K562 (cell line): ENCODE data around the gene SUPT3H. TPM values are rescaled to one million over a fixed set of nuclear protein-coding genes. Genes with fewer than 3 reads are reported as not detected.

Experiments used
- ARID3A ChIP-seq: IDR thresholded peaks from 2 replicates; pipeline ENCODE4 v1.6.1; 2012; ENCODE audit warnings: low read depth, low read length, improper control_type of control experiment, borderline replicate concordance
- CHCHD3 ChIP-seq: fragments of 250-450 bp; sonication (Bioruptor Pico); IDR thresholded peaks from 2 replicates; pipeline ENCODE4 v2.1.2; 2022; ENCODE audit warnings: mild to moderate bottlenecking
- GTF2A2 ChIP-seq: IDR thresholded peaks from 2 replicates; pipeline ENCODE4 v1.6.1; 2016; ENCODE audit warnings: mild to moderate bottlenecking, missing genetic modification characterization, missing compliant biosample characterization
- HLTF ChIP-seq: fragments of 450-650 bp; IDR thresholded peaks from 2 replicates; pipeline ENCODE4 v1.6.1; 2016
- L3MBTL2 ChIP-seq: fragments of 450-650 bp; IDR thresholded peaks from 2 replicates; pipeline ENCODE4 v1.6.1; 2016; ENCODE audit warnings: mild to moderate bottlenecking, moderate library complexity
- MAX ChIP-seq: sonication (generic); formaldehyde crosslinking; IDR thresholded peaks from 2 replicates; pipeline ENCODE4 v1.9.0; 2022; ENCODE audit warnings: mild to moderate bottlenecking, missing genetic modification reagents
- NR1H2 ChIP-seq: sonication (generic); formaldehyde crosslinking; IDR thresholded peaks from 2 replicates; pipeline ENCODE4 v1.4.0; 2020; ENCODE audit warnings: mild to moderate bottlenecking, missing genetic modification reagents
- NR4A1 ChIP-seq, 2 experiments: fragments of 250-450 bp in 1 of 2; fragments of 450-650 bp in 1 of 2; sonication (Bioruptor Pico) in 1 of 2; IDR thresholded peaks; 2 replicates each; pipeline versions ENCODE4 v1.4.0 to v1.6.1; 2016 to 2020; ENCODE audit warnings: mild to moderate bottlenecking in 2 of 2, missing compliant biosample characterization in 1 of 2, missing genetic modification characterization in 1 of 2, moderate library complexity in 1 of 2
- PHF21A ChIP-seq: fragments of 450-650 bp; IDR thresholded peaks from 2 replicates; pipeline ENCODE4 v1.6.1; 2017; ENCODE audit warnings: low read depth, borderline replicate concordance
- SMARCE1 ChIP-seq: fragments of 450-650 bp; IDR thresholded peaks from 2 replicates; pipeline ENCODE4 v1.7.1; 2016; ENCODE audit warnings: mild to moderate bottlenecking
- ZFX ChIP-seq: sonication (generic); formaldehyde crosslinking; IDR thresholded peaks from 2 replicates; pipeline ENCODE4 v1.8.0; 2022; ENCODE audit warnings: mild to moderate bottlenecking, missing genetic modification reagents, moderate library complexity
- ZNF174 ChIP-seq: fragments of 250-450 bp; sonication (Bioruptor Pico); IDR thresholded peaks from 2 replicates; pipeline ENCODE4 v1.4.0; 2020; ENCODE audit warnings: mild to moderate bottlenecking
- polyA plus RNA-seq, 8 experiments: library from polyadenylated mRNA; depleted of rRNA in 4 of 8; stranded (reverse) in 5 of 8; unstranded in 3 of 8; fragments of >200 nt; fragmentation: Nextera tagmentation in 2 of 8; fragmentation: Illumina TruSeq in 1 of 8; extraction: Ambion mirVana in 2 of 8; extraction: Trizol in 1 of 8; gene quantifications; 2 replicates each; pipeline versions ENCODE4 v1.2.1 to v1.2.3, GENCODE V29; 2011 to 2014; ENCODE audit warnings: inconsistent platforms in 1 of 8, missing spikeins in 1 of 8
- total RNA-seq, 7 experiments: library from RNA; depleted of rRNA in 6 of 7; stranded (reverse); fragments of >200 nt in 6 of 7; fragmentation: Illumina TruSeq in 2 of 7; extraction: Trizol in 2 of 7; gene quantifications; 2 replicates each; pipeline versions ENCODE4 v1.2.1 to v1.2.3, GENCODE V29; 2011 to 2021; ENCODE audit warnings: low replicate concordance in 1 of 7
- TF ChIP-seq, protein P1 (sequence below), 2 experiments: fragments of 450-650 bp; formaldehyde crosslinking in 1 of 2; IDR thresholded peaks; 2 replicates each; pipeline versions ENCODE4 v1.4.0 to v1.6.1; 2014 to 2020; ENCODE audit warnings: mild to moderate bottlenecking in 2 of 2, borderline replicate concordance in 1 of 2, low read depth in 1 of 2
- TF ChIP-seq, protein P2 (sequence below): fragments of 150-350 bp; conservative IDR thresholded peaks from 2 replicates; pipeline ENCODE4 v1.6.1; 2014; ENCODE audit warnings: low read length

Gene SUPT3H
- total and polyA plus RNA-seq, 9 of the 15 experiments (the other 6 are each of a cell fraction or from before 2014, with no cell fraction given): 7.2 to 16.3 (median 11.9) TPM

- TF ChIP-seq, protein P1, sequence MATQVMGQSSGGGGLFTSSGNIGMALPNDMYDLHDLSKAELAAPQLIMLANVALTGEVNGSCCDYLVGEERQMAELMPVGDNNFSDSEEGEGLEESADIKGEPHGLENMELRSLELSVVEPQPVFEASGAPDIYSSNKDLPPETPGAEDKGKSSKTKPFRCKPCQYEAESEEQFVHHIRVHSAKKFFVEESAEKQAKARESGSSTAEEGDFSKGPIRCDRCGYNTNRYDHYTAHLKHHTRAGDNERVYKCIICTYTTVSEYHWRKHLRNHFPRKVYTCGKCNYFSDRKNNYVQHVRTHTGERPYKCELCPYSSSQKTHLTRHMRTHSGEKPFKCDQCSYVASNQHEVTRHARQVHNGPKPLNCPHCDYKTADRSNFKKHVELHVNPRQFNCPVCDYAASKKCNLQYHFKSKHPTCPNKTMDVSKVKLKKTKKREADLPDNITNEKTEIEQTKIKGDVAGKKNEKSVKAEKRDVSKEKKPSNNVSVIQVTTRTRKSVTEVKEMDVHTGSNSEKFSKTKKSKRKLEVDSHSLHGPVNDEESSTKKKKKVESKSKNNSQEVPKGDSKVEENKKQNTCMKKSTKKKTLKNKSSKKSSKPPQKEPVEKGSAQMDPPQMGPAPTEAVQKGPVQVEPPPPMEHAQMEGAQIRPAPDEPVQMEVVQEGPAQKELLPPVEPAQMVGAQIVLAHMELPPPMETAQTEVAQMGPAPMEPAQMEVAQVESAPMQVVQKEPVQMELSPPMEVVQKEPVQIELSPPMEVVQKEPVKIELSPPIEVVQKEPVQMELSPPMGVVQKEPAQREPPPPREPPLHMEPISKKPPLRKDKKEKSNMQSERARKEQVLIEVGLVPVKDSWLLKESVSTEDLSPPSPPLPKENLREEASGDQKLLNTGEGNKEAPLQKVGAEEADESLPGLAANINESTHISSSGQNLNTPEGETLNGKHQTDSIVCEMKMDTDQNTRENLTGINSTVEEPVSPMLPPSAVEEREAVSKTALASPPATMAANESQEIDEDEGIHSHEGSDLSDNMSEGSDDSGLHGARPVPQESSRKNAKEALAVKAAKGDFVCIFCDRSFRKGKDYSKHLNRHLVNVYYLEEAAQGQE (IDR thresholded peaks at IDR 0.05; ENCODE audit: borderline replicate concordance): no peak
- TF ChIP-seq, protein P1 (CRISPR knock-in tag; IDR thresholded peaks at IDR 0.05; ENCODE audit: low read depth): 0 out of 2 replicates have a peak, but pooled peaks have one; percentile 42
- no peak for TF ChIP-seq MAX (CRISPR knock-in tag)
- TF ChIP-seq L3MBTL2: peak; percentile 68
- TF ChIP-seq SMARCE1: peak; percentile 28; the same call in 1 of the 2 replicates
- TF ChIP-seq NR4A1 (CRISPR knock-in tag; IDR thresholded peaks at IDR 0.05): peak; percentile 87; the same call in 1 of the 2 replicates
- no peak for TF ChIP-seq NR4A1 (tag; IDR thresholded peaks at IDR 0.05)
- no peak for TF ChIP-seq ARID3A
- TF ChIP-seq ZFX (CRISPR knock-in tag): peak; percentile 62
- 0 out of 2 replicates have a peak, but pooled peaks have one; percentile 19 for TF ChIP-seq GTF2A2
- no peak for TF ChIP-seq CHCHD3 (CRISPR knock-in tag)
- TF ChIP-seq ZNF174 (CRISPR knock-in tag): no peak
- TF ChIP-seq, protein P2, sequence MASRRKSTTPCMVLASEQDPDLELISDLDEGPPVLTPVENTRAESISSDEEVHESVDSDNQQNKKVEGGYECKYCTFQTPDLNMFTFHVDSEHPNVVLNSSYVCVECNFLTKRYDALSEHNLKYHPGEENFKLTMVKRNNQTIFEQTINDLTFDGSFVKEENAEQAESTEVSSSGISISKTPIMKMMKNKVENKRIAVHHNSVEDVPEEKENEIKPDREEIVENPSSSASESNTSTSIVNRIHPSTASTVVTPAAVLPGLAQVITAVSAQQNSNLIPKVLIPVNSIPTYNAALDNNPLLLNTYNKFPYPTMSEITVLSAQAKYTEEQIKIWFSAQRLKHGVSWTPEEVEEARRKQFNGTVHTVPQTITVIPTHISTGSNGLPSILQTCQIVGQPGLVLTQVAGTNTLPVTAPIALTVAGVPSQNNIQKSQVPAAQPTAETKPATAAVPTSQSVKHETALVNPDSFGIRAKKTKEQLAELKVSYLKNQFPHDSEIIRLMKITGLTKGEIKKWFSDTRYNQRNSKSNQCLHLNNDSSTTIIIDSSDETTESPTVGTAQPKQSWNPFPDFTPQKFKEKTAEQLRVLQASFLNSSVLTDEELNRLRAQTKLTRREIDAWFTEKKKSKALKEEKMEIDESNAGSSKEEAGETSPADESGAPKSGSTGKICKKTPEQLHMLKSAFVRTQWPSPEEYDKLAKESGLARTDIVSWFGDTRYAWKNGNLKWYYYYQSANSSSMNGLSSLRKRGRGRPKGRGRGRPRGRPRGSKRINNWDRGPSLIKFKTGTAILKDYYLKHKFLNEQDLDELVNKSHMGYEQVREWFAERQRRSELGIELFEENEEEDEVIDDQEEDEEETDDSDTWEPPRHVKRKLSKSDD: 0 out of 2 replicates have a peak, but pooled peaks have one; percentile 18
- no peak for TF ChIP-seq PHF21A
- no peak for TF ChIP-seq HLTF
- TF ChIP-seq NR1H2: no peak
Measured at GRCh38 chr6:45378334-45378926, 696 bp upstream of the SUPT3H start (continued).
